GM12865 (cell line): Measurements from ENCODE around the gene COL4A3.

Source experiments
- DNase-seq: peaks from one replicate; pipeline ENCODE4 v3.0.0; 2010; ENCODE audit warnings: low read depth
- H3K4me3 ChIP-seq: 2 replicates; pipeline ENCODE4 v1.5.1; 2011; ENCODE audit warnings: mild to moderate bottlenecking, low read depth, low read length, control low read depth
- CTCF ChIP-seq: IDR thresholded peaks from 2 replicates; pipeline ENCODE4 v1.5.1; 2011; ENCODE audit warnings: low read length, control low read depth, low read depth, inconsistent platforms; ENCODE audit not compliant: insufficient read depth; ENCODE audit errors: missing control alignments

Gene COL4A3

GRCh38 chr2:227201771-227202170 is 37.3 kb downstream of the COL4A3 start:
- DNase-seq, result no peak
- no peak for TF ChIP-seq CTCF
- H3K4me3 ChIP-seq, result no peak overlapping the region

GRCh38 chr2:227204452-227204851 is 40.0 kb downstream of the COL4A3 start:
- TF ChIP-seq CTCF, result no peak
- H3K4me3 ChIP-seq, result no peak overlapping the region
- DNase-seq, result no peak

- DNase-seq, result no peak
- TF ChIP-seq CTCF, result no peak
- no peak overlapping the region for H3K4me3 ChIP-seq
Observed at GRCh38 chr2:227205701-227206100, 41.3 kb downstream of the COL4A3 start.

GRCh38 chr2:227206406-227206805 is 42.0 kb downstream of the COL4A3 start:
- no peak for TF ChIP-seq CTCF
- H3K4me3 ChIP-seq, result no peak overlapping the region

GRCh38 chr2:227207573-227207972 is 43.1 kb downstream of the COL4A3 start:
- H3K4me3 ChIP-seq, result no peak overlapping the region
- TF ChIP-seq CTCF, result no peak
- DNase-seq, result no peak

More at GRCh38 chr2:227206406-227206805, 42.0 kb downstream of the COL4A3 start:
- DNase-seq, result no peak

GRCh38 chr2:227214622-227215041 is 50.2 kb downstream of the COL4A3 start:
- TF ChIP-seq CTCF, result no peak
- no peak overlapping the region for H3K4me3 ChIP-seq
- DNase-seq, result no peak

GRCh38 chr2:227219312-227220105 is 55.1 kb downstream of the COL4A3 start:
- no peak for TF ChIP-seq CTCF
- no peak overlapping the region for H3K4me3 ChIP-seq
- no peak for DNase-seq
